Osteoblast (primary cell): ENCODE measurements around the gene WDR3. TPM values are rescaled to one million over a fixed set of nuclear protein-coding genes. Genes with fewer than 3 reads are reported as not detected.

Experiments
- DNase-seq: peaks from one replicate; pipeline ENCODE4 v3.0.0; 2011; ENCODE audit warnings: low spot score, mixed read lengths; ENCODE audit not compliant: insufficient read length; ENCODE audit errors: missing footprints
- H2AFZ ChIP-seq: 2 replicates; pipeline ENCODE4 v1.6.0; 2011; ENCODE audit warnings: mild to moderate bottlenecking, low read length
- H3K27ac ChIP-seq: 2 replicates; pipeline ENCODE4 v1.5.1; 2011; ENCODE audit warnings: mild to moderate bottlenecking, low read depth, low read length, moderate library complexity
- H3K27me3 ChIP-seq: 2 replicates; pipeline ENCODE4 v1.6.0; 2012; ENCODE audit warnings: mild to moderate bottlenecking, control low read depth, inconsistent platforms, low read length, moderate library complexity; ENCODE audit not compliant: insufficient read depth
- H3K36me3 ChIP-seq: 2 replicates; pipeline ENCODE4 v1.5.1; 2011; ENCODE audit warnings: mild to moderate bottlenecking, low read length, control low read depth, moderate library complexity; ENCODE audit not compliant: insufficient read depth
- H3K4me1 ChIP-seq: 2 replicates; pipeline ENCODE4 v1.5.1; 2011; ENCODE audit warnings: mild to moderate bottlenecking, low read length, control low read depth, moderate library complexity; ENCODE audit not compliant: insufficient read depth
- H3K4me2 ChIP-seq: 2 replicates; pipeline ENCODE4 v1.6.0; 2011; ENCODE audit warnings: mild to moderate bottlenecking, low read length; ENCODE audit not compliant: insufficient read depth
- H3K4me3 ChIP-seq: fragments of 200-600 bp; sonication (generic); 3 replicates; pipeline ENCODE4 v1.5.1; 2012; ENCODE audit warnings: mild to moderate bottlenecking, low read length, inconsistent platforms; ENCODE audit not compliant: insufficient read depth
- H3K79me2 ChIP-seq: 2 replicates; pipeline ENCODE4 v1.6.0; 2012; ENCODE audit warnings: mild to moderate bottlenecking, low read length, control low read depth, inconsistent platforms; ENCODE audit not compliant: insufficient read depth
- H3K9me3 ChIP-seq: 2 replicates; pipeline ENCODE4 v1.5.1; 2011; ENCODE audit warnings: low read depth, low read length, control low read depth
- H4K20me1 ChIP-seq: 2 replicates; pipeline ENCODE4 v1.6.0; 2012; ENCODE audit warnings: mild to moderate bottlenecking, low read length, control low read depth; ENCODE audit not compliant: insufficient read depth
- CTCF ChIP-seq: IDR thresholded peaks from 2 replicates; pipeline ENCODE4 v1.5.1; 2011; ENCODE audit warnings: mild to moderate bottlenecking, low read depth, low read length, moderate library complexity; ENCODE audit errors: extremely low read depth
- total RNA-seq: library from RNA; depleted of rRNA; stranded (reverse); fragments of >200 nt; gene quantifications from 2 replicates; pipeline ENCODE4 v1.2.3, GENCODE V29; 2012

The WDR3 gene
- total RNA-seq: 9.1 and 11.2 TPM in 2 replicates

GRCh38 chr1:117929343-117930172 lies at the start of gene WDR3, which contains the start of gene GDAP2:
Gene WDR3, plus strand, starts transcription at chr1:117929739. Its CDS starts 3,581 bp downstream, at chr1:117933320.
Gene GDAP2, minus strand, starts transcription at chr1:117929621. Its CDS starts 9,264 bp downstream, at chr1:117920357.
- peaks cover 3% of the 10 kb centered on the region for H3K36me3 ChIP-seq
- peaks cover 19% of the 10 kb centered on the region for H3K4me1 ChIP-seq
- peak within 1 kb of the TSS; percentile 84 for H3K4me2 ChIP-seq
- no peaks in the 10 kb centered on the region for H3K27me3 ChIP-seq
- peak; percentile 91 for DNase-seq
- peak within 1 kb of the TSS; percentile 58 for H3K27ac ChIP-seq
- peaks cover 31% of the 10 kb centered on the region for H4K20me1 ChIP-seq
- H3K4me3 ChIP-seq: peak within 1 kb of the TSS; percentile 86
- peak within 1 kb of the TSS; percentile 94 for H2AFZ ChIP-seq
- no peaks in the 10 kb centered on the region for H3K9me3 ChIP-seq
- no peak for TF ChIP-seq CTCF
- H3K79me2 ChIP-seq: peaks cover 91% of the 10 kb centered on the region

DNA sequence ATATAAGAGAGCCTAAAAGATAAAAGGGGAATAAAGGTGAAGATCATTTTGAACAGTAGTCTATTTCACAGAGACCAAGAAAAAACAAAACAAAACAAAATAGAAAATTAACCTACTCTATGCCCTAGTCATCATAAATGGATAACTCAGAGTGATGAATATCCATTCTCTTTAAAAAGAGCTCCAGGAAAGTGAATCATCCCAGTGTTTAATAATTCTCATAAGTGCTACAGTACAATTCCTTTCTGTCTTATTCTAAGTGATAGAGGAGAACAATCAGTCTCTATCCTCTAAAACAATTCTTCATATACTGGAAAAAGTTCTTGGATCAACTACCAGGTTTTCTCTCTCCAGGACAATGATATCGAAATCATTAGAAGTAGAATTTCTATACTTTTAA lies 45.9 kb upstream of the WDR3 start:
- H3K79me2 ChIP-seq: no peaks in the 10 kb centered on the region
- H3K4me3 ChIP-seq: no peak overlapping the region
- no peak overlapping the region for H2AFZ ChIP-seq
- no peaks in the 10 kb centered on the region for H4K20me1 ChIP-seq
- no peak overlapping the region for H3K27ac ChIP-seq
- H3K4me2 ChIP-seq: no peak overlapping the region
- H3K27me3 ChIP-seq: no peaks in the 10 kb centered on the region
- TF ChIP-seq CTCF: no peak
- no peak for DNase-seq
- peaks cover 8% of the 10 kb centered on the region for H3K4me1 ChIP-seq
- H3K9me3 ChIP-seq: no peaks in the 10 kb centered on the region
- H3K36me3 ChIP-seq: peaks cover 8% of the 10 kb centered on the region

- H3K9me3 ChIP-seq: no peaks in the 10 kb centered on the region
- H3K27me3 ChIP-seq: no peaks in the 10 kb centered on the region
- H4K20me1 ChIP-seq: no peaks in the 10 kb centered on the region
- no peak for TF ChIP-seq CTCF
- no peaks in the 10 kb centered on the region for H3K79me2 ChIP-seq
- no peak overlapping the region for H3K4me2 ChIP-seq
- H3K36me3 ChIP-seq: no peaks in the 10 kb centered on the region
- DNase-seq: no peak
- no peak overlapping the region for H2AFZ ChIP-seq
- peak overlapping the region; percentile 38 for H3K27ac ChIP-seq
- no peak overlapping the region for H3K4me3 ChIP-seq
- peaks cover 8% of the 10 kb centered on the region for H3K4me1 ChIP-seq
Observed at GRCh38 chr1:117886101-117886795, 43.3 kb upstream of the WDR3 start.

- DNase-seq: no peak
- no peaks in the 10 kb centered on the region for H4K20me1 ChIP-seq
- no peak overlapping the region for H3K27ac ChIP-seq
Observed at GRCh38 chr1:117890452-117890851, 39.1 kb upstream of the WDR3 start.

More at GRCh38 chr1:117890452-117890851, 39.1 kb upstream of the WDR3 start:
- H3K4me3 ChIP-seq: no peak overlapping the region
- no peaks in the 10 kb centered on the region for H3K27me3 ChIP-seq
- H3K79me2 ChIP-seq: no peaks in the 10 kb centered on the region
- no peak overlapping the region for H2AFZ ChIP-seq
- TF ChIP-seq CTCF: no peak
- peaks cover 8% of the 10 kb centered on the region for H3K4me1 ChIP-seq
- no peak overlapping the region for H3K4me2 ChIP-seq
- H3K9me3 ChIP-seq: no peaks in the 10 kb centered on the region
- H3K36me3 ChIP-seq: no peaks in the 10 kb centered on the region
